Naive thymus-derived CD8-positive, alpha-beta T cell (primary cell): ENCODE data around the gene GULP1. TPM values are rescaled to one million over a fixed set of nuclear protein-coding genes. Genes with fewer than 3 reads are reported as not detected.
"Not testable (repeated sequence)": the region's sequence is repeated elsewhere in the genome, so short reads cannot be mapped to it uniquely, and the experiment has no call there.

Experiments
- ATAC-seq, 2 donors: fragments of 150-1000 bp; cut with Tn5 transposase in 1 of 2; sonication (Bioruptor Pico), chemical (Tn5 transposase) in 1 of 2; 1 replicate in 1 of 2; 2 replicates in 1 of 2; pipeline ENCODE4 v1.10.0; 2021; ENCODE audit warnings: mild to moderate bottlenecking in 2 of 2, moderate library complexity in 2 of 2
- POLR2A ChIA-PET: fragments of 350-600 bp; sonication (Branson Sonifier 250); formaldehyde crosslinking; loops from one replicate; lab custom pipeline; 2021; ENCODE audit warnings: antibody characterized with exemption; lab: Charles Lee
- DNase-seq, 10 donors: peaks; one replicate each; pipeline versions ENCODE4 v3.0.0 to v3.0.0-alpha.2; 2020 to 2022
- H3K27ac Mint-ChIP-seq, 10 donors: one replicate each; pipeline ENCODE4 v1.8.0; 2020 to 2022; ENCODE audit warnings: mild to moderate bottlenecking in 10 of 10, mixed read lengths in 10 of 10, moderate library complexity in 4 of 10, inconsistent platforms in 1 of 10
- H3K27me3 Mint-ChIP-seq, 5 donors: one replicate each; pipeline ENCODE4 v1.8.0; 2021 to 2022; ENCODE audit warnings: mixed read lengths in 5 of 5
- H3K36me3 Mint-ChIP-seq, 3 donors: one replicate each; pipeline ENCODE4 v1.8.0; 2020 to 2022; ENCODE audit warnings: mixed read lengths in 3 of 3, mild to moderate bottlenecking in 2 of 3, inconsistent platforms in 1 of 3
- H3K4me1 Mint-ChIP-seq, 4 donors: one replicate each; pipeline ENCODE4 v1.8.0; 2021 to 2022; ENCODE audit warnings: mixed read lengths in 4 of 4
- H3K4me3 Mint-ChIP-seq, 10 donors: one replicate each; pipeline ENCODE4 v1.8.0; 2020 to 2022; ENCODE audit warnings: mild to moderate bottlenecking in 10 of 10, mixed read lengths in 10 of 10, moderate library complexity in 6 of 10, inconsistent platforms in 1 of 10
- H3K9me3 Mint-ChIP-seq, 9 donors: one replicate each; pipeline ENCODE4 v1.8.0; 2020 to 2022; ENCODE audit warnings: mixed read lengths in 9 of 9, mild to moderate bottlenecking in 3 of 9, inconsistent platforms in 1 of 9, moderate library complexity in 1 of 9
- polyA plus RNA-seq, 3 donors: library from polyadenylated mRNA; unstranded; fragments of 300-500 nt; fragmentation: Illumina TruSeq; gene quantifications; one replicate each; pipeline ENCODE4 v1.2.3, GENCODE V29; 2021
- total RNA-seq, 8 experiments: library from RNA in 2 of 8; stranded (reverse) in 2 of 8; gene quantifications; one replicate each; pipeline ENCODE4 v1.2.3 and lab custom pipeline; 2021 to 2026

Gene GULP1
- total and polyA plus RNA-seq, 5 experiments from 2014 or later: not detected

DNA sequence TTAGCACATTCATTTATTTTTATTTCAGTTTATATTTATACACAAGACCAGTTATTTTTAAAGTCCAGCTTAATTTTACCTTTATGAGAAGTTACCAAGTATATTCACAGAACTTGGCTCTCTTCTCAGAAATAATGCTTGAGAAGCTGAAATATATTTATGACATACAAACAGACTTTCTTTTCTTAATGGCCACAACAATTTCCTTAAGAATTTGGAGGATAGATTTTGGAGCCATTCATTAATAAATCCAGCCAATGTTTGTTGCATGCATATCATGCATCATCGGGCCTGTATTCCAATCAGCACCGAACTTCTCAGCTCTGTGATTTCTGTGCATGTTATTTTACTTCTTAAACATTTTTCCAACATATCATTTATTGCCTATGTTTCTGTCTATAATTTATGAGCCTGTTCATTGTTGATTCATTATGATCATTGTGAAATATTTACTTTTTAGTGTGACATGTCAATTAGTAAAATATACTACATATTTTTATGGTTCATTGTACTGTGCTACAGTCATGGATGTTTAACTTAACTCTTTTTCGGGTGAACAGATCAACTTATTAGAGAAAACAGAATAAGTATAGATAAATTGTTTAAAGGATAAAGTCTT is 3.5 kb downstream of the GULP1 start:
- Mint-ChIP-seq H3K4me3 (no peak overlapping the region), H3K27me3 (peaks cover 9 to 41% (median 34%) of the 10 kb centered on the region in 5 donors), H3K27ac (no peak overlapping the region), H3K9me3 (peaks cover 0 to 8% (median 0%) of the 10 kb centered on the region in 9 donors), H3K36me3 (peaks cover 0 to 5% (median 2%) of the 10 kb centered on the region in 3 donors), H3K4me1 (peaks cover 5 to 13% (median 8%) of the 10 kb centered on the region in 4 donors)
- ATAC-seq: no peak
- no peak for DNase-seq
- POLR2A ChIA-PET: no interaction called here

GRCh38 chr2:188297978-188298377 is 6.3 kb downstream of the GULP1 start:
- Mint-ChIP-seq H3K4me3 (no peak overlapping the region), H3K27ac (no peak overlapping the region), H3K9me3 (peaks cover 0 to 8% (median 0%) of the 10 kb centered on the region in 9 donors), H3K27me3 (peaks cover 3 to 18% (median 15%) of the 10 kb centered on the region in 5 donors), H3K4me1 (peaks cover 0 to under 1% (median 0%) of the 10 kb centered on the region in 4 donors), H3K36me3 (no peaks in the 10 kb centered on the region)
- no peak for ATAC-seq
- DNase-seq: no peak
- POLR2A ChIA-PET: no interaction called here

DNA sequence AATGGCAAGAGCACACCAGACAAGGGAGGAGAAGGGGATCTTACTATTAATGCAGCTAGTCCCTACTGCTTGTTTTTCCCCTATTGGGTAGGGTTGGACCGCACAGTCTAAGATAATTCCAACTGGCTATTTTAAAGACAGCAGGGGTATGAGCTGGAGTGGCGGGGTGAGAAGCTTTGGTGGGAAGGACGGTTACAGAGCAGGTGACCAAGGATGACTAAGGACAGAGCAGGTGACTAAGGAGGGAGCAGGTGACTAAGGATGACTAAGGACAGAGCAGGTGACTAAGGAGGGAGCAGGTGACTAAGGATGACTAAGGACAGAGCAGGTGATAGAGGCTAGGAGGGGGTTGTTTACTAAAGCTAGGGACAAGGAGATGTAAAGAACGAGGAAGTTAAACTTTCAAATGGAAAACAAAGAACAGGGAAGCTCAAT is 7.3 kb downstream of the GULP1 start:
- DNase-seq, H3K36me3 Mint-ChIP-seq, H3K9me3 Mint-ChIP-seq, POLR2A ChIA-PET, H3K4me1 Mint-ChIP-seq, H3K27me3 Mint-ChIP-seq, H3K4me3 Mint-ChIP-seq, ATAC-seq, H3K27ac Mint-ChIP-seq: not testable (repeated sequence)

DNA sequence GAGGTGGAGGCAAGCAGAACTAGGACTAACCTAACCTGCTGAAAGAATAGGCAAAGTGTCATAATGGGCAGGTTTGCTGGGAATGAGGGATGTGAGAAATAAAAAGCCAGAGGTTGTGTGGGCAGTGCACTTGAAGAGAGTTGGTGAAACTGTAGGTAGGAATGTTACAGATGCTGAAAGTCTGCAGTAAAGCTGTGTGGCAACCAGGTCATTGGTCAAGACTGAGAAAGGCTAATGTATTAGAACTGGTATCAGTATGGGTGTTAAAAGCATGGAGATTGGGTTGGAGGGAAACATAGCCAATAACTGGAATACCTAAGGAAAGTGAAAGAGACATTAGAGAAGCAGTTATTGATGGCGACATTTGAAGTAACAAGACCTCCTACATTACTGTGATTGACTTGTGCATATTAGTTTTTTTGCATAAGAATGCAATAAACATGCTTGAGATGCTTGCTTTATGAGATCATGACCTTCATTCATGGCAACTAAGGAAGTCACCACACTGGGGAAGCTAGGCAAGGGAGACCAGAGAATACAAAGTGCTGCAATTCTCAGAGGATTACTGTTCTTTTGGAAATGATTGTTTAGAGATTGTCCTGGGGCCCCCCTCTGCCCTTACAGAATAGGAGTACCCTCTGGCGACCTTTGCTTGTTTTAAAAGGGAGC is 11.8 kb downstream of the GULP1 start:
- no peak for ATAC-seq
- H3K27me3 Mint-ChIP-seq: peaks cover 0 to 5% (median 0%) of the 10 kb centered on the region in 5 donors
- H3K36me3 Mint-ChIP-seq: no peaks in the 10 kb centered on the region
- H3K9me3 Mint-ChIP-seq: peaks cover 0 to 8% (median 0%) of the 10 kb centered on the region in 9 donors
- POLR2A ChIA-PET: no interaction called here
- no peaks in the 10 kb centered on the region for H3K4me1 Mint-ChIP-seq
- DNase-seq: no peak
- no peak overlapping the region for H3K4me3 Mint-ChIP-seq
- H3K27ac Mint-ChIP-seq: no peak overlapping the region

DNA sequence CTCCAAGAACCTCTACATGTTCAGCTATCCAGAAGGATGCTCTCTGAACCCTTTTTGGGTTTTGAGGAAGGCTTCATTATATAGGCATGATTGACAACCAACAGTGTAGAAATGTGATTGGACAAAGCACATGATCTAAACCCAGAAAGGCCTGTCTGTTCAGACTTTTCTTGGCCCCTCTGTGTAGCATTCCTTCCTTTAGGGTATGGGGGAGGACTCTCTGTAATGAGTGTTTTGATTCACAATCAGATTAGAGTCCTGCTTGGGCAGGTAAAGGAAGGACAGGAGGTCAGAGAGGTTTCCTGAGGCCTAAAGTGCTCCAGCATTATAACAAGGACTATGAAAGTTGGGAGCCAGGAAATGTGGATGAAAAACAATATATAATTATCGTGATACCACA is 13.6 kb downstream of the GULP1 start:
- Mint-ChIP-seq H3K27ac (no peak overlapping the region), H3K27me3 (peaks cover 0 to 5% (median 0%) of the 10 kb centered on the region in 5 donors), H3K9me3 (no peaks in the 10 kb centered on the region), H3K36me3 (no peaks in the 10 kb centered on the region), H3K4me3 (no peak overlapping the region), H3K4me1 (no peaks in the 10 kb centered on the region)
- DNase-seq (no peak), ATAC-seq (no peak)
- POLR2A ChIA-PET: no interaction called here

DNA sequence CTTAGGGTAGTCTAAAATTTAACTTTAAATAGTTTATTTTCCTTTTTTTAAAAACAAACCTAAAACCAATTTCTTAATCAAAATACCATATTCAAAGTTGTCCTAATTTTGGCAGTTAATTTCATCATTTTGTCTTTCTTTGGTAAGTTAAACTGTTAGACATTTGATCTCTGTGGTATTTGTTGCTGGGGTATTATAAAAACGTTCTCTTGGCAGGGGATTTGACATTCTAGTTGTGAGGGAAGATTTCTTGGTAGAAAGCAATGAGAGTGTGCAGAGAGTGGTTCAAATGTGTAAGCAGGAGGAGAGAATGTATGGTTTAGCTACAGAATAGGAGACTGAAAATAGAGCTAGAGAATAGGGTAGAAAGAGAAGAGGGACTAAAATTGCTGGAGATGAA is 14.6 kb downstream of the GULP1 start:
- ATAC-seq (no peak), DNase-seq (no peak)
- Mint-ChIP-seq H3K9me3 (no peaks in the 10 kb centered on the region), H3K27me3 (peaks cover 0 to 5% (median 0%) of the 10 kb centered on the region in 5 donors), H3K36me3 (no peaks in the 10 kb centered on the region), H3K27ac (no peak overlapping the region), H3K4me1 (no peaks in the 10 kb centered on the region), H3K4me3 (no peak overlapping the region)
- POLR2A ChIA-PET: no interaction called here

DNA sequence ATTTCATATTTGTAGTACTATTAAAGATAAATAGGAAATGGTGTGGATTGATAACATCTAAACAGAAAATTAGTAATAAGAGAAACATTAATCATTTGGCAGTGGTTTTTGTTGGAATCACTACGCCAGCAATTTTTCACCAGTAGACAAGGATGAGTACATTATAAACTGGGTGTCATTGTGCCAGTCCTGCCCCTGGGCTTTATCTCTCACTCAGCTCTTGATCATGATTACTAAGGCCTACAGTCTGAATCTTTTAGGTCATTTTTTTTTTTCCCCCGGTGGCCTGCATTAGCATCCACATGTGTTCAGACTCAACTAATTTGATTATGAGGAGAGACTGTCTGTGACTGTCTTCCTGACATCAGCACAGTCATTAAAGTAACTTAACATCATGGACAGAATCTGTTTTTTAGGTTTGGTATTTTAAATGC is 16.2 kb downstream of the GULP1 start:
- POLR2A ChIA-PET: no interaction called here
- H3K27me3 Mint-ChIP-seq: peaks cover 0 to 7% (median 0%) of the 10 kb centered on the region in 5 donors

GRCh38 chr2:188308483-188308882 is 16.8 kb downstream of the GULP1 start:
- POLR2A ChIA-PET: no interaction called here
- no peaks in the 10 kb centered on the region for H3K4me1 Mint-ChIP-seq
- DNase-seq: no peak
- H3K36me3 Mint-ChIP-seq: no peaks in the 10 kb centered on the region
- H3K27ac Mint-ChIP-seq: no peak overlapping the region
- no peak for ATAC-seq
- H3K27me3 Mint-ChIP-seq: peaks cover 0 to 5% (median 0%) of the 10 kb centered on the region in 5 donors
- H3K9me3 Mint-ChIP-seq: peaks cover 0 to 13% (median 0%) of the 10 kb centered on the region in 9 donors
- H3K4me3 Mint-ChIP-seq: no peak overlapping the region

More for the DNA sequence above, 16.2 kb downstream of the GULP1 start:
- DNase-seq (no peak), ATAC-seq (no peak)
- no peak overlapping the region for H3K27ac Mint-ChIP-seq
- H3K4me3 Mint-ChIP-seq: no peak overlapping the region
- H3K9me3 Mint-ChIP-seq: peaks cover 0 to 7% (median 0%) of the 10 kb centered on the region in 9 donors
- no peaks in the 10 kb centered on the region for H3K36me3 Mint-ChIP-seq
- H3K4me1 Mint-ChIP-seq: no peaks in the 10 kb centered on the region

GRCh38 chr2:188309364-188309763 is 17.7 kb downstream of the GULP1 start:
- no peaks in the 10 kb centered on the region for H3K36me3 Mint-ChIP-seq
- no peaks in the 10 kb centered on the region for H3K4me1 Mint-ChIP-seq
- POLR2A ChIA-PET: no interaction called here
- no peak overlapping the region for H3K4me3 Mint-ChIP-seq
- no peak overlapping the region for H3K27ac Mint-ChIP-seq
- no peak for DNase-seq
- ATAC-seq: no peak
- H3K27me3 Mint-ChIP-seq: peaks cover 0 to 5% (median 0%) of the 10 kb centered on the region in 5 donors
- peaks cover 0 to 13% (median 0%) of the 10 kb centered on the region in 9 donors for H3K9me3 Mint-ChIP-seq

GRCh38 chr2:188314314-188315054 is 22.8 kb downstream of the GULP1 start:
- Mint-ChIP-seq H3K27ac (no peak overlapping the region), H3K36me3 (no peaks in the 10 kb centered on the region), H3K9me3 (peaks cover 0 to 15% (median 0%) of the 10 kb centered on the region in 9 donors), H3K27me3 (peaks cover 0 to 5% (median 0%) of the 10 kb centered on the region in 5 donors), H3K4me3 (no peak overlapping the region), H3K4me1 (no peaks in the 10 kb centered on the region)
- DNase-seq (no peak), ATAC-seq (no peak)
- POLR2A ChIA-PET: no interaction called here

DNA sequence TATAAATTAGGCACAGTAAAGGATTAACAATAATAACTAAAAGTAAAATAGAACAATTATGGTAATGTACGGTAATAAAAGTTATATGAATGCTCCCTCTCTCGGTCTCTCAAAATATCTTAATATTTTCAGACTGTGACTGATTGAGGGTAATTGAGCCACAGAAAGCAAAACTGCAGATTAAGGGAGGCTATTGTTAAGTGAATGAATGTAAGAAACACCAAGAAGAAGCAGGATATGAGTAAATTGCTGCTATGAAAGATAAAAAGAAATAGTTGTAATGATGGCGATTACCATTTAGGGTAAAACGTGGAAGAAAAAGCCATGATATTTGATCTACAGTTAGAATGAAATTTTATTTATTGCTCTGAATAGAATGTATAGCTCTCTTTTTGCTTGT is 24.1 kb downstream of the GULP1 start:
- DNase-seq: no peak
- no peak overlapping the region for H3K4me3 Mint-ChIP-seq
- no peak overlapping the region for H3K27ac Mint-ChIP-seq
- no peaks in the 10 kb centered on the region for H3K4me1 Mint-ChIP-seq
- H3K36me3 Mint-ChIP-seq: no peaks in the 10 kb centered on the region
- H3K27me3 Mint-ChIP-seq: peaks cover 0 to 5% (median 0%) of the 10 kb centered on the region in 5 donors
- no peak for ATAC-seq
- H3K9me3 Mint-ChIP-seq: peaks cover 0 to 15% (median 2%) of the 10 kb centered on the region in 9 donors
- POLR2A ChIA-PET: no interaction called here

DNA sequence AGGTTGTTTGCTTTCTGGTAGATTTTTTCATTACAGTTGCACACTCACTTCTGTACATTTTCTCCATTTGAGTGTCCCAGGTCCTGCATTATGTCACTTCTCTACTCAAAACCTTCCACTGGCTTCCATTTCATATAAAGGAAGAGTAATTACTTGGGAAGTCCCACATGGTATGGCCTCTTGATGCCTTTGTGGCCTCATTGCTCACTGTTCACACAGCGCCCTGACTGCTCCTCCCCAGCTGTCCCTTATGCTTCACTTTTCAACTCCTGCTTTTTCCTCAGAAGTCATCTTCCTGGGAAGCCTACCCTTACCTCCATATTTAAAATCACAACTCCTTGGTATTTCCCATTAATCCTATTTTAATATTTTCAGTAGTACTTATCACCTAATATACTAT is 24.7 kb downstream of the GULP1 start:
- Mint-ChIP-seq H3K4me3 (no peak overlapping the region), H3K9me3 (peaks cover 0 to 15% (median 2%) of the 10 kb centered on the region in 9 donors), H3K4me1 (no peaks in the 10 kb centered on the region), H3K36me3 (no peaks in the 10 kb centered on the region), H3K27me3 (peaks cover 0 to 5% (median 0%) of the 10 kb centered on the region in 5 donors), H3K27ac (no peak overlapping the region)
- POLR2A ChIA-PET: no interaction called here
- no peak for ATAC-seq
- DNase-seq: no peak
